KMS-11 (cell line): ENCODE data around the gene TIMD4.

ENCODE experiments used
- H2AFZ ChIP-seq: fragments of 200-600 bp; sonication (generic); 2 replicates; pipeline ENCODE4 v1.6.1; 2016; ENCODE audit warnings: antibody characterized with exemption, mixed run types, low read depth
- H3K27ac ChIP-seq: fragments of 200-600 bp; sonication (generic); 2 replicates; pipeline ENCODE4 v1.6.1; 2016; ENCODE audit warnings: mild to moderate bottlenecking, mixed run types
- H3K27me3 ChIP-seq: fragments of 200-600 bp; sonication (generic); 2 replicates; pipeline ENCODE4 v1.6.1; 2017; ENCODE audit warnings: mild to moderate bottlenecking, low read depth, mixed run types, moderate library complexity; ENCODE audit not compliant: insufficient read depth
- H3K36me3 ChIP-seq: fragments of 200-600 bp; sonication (generic); 2 replicates; pipeline ENCODE4 v1.6.1; 2017; ENCODE audit warnings: mild to moderate bottlenecking, mixed run types; ENCODE audit not compliant: insufficient read depth
- H3K4me1 ChIP-seq: fragments of 200-600 bp; sonication (generic); 2 replicates; pipeline ENCODE4 v1.6.1; 2016; ENCODE audit warnings: mild to moderate bottlenecking, low read depth, mixed run types; ENCODE audit not compliant: poor library complexity, severe bottlenecking
- H3K4me2 ChIP-seq: fragments of 200-600 bp; sonication (generic); 2 replicates; pipeline ENCODE4 v1.7.0; 2016; ENCODE audit warnings: mild to moderate bottlenecking, mixed run types
- H3K4me3 ChIP-seq: fragments of 200-600 bp; sonication (generic); IDR thresholded peaks from 2 replicates; pipeline ENCODE4 v1.6.1; 2017; ENCODE audit warnings: low read depth, low read length, mixed read lengths; ENCODE audit not compliant: insufficient read depth
- H3K79me2 ChIP-seq: fragments of 200-600 bp; sonication (generic); 2 replicates; pipeline ENCODE4 v1.6.1; 2016; ENCODE audit warnings: low read depth, mixed run types; ENCODE audit not compliant: insufficient read depth
- H3K9ac ChIP-seq: fragments of 200-600 bp; sonication (generic); 2 replicates; pipeline ENCODE4 v1.6.1; 2016; ENCODE audit warnings: mild to moderate bottlenecking, mixed run types
- H4K20me1 ChIP-seq: fragments of 200-600 bp; sonication (generic); 2 replicates; pipeline ENCODE4 v1.6.1; 2016; ENCODE audit warnings: mild to moderate bottlenecking, mixed run types; ENCODE audit not compliant: insufficient read depth
- TF ChIP-seq, protein P1 (sequence below): fragments of 200-600 bp; sonication (generic); conservative IDR thresholded peaks from 2 replicates; pipeline ENCODE4 v1.6.1; 2017; ENCODE audit warnings: low read depth, mild to moderate bottlenecking, antibody characterized with exemption, low read length, moderate library complexity, mixed read lengths

TIMD4 gene

DNA sequence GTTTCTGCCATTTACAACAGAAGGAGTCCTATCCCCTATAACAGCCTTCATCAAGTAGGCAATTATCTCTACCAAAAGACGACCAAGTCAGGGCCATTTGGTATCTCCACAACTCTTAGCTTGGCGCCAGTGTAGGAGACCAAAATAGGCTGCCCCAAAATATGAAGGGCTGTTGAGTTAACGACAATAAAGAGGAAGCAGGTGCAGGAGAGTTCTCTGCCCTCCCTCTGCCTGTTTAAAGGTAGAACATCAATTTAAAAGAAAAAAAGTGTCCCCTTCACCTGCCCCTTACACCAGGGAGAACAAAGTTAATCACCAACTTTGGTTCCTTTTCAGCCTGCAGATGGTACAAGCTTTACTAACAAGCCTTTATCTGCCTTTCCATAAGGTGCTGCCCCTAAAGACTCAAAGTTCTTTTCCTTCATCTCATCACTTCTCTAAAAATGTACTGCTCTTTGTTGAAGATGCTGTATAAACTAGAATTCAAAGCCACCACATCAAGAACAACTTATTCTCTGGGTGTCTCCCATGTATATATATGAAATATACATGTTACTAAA is 79.6 kb downstream of the TIMD4 start:
- Histone ChIP-seq H3K27me3 (no peaks in the 10 kb centered on the region), H2AFZ (no peak overlapping the region), H3K36me3 (no peaks in the 10 kb centered on the region), H3K9ac (no peak overlapping the region), H3K4me1 (peaks cover 54% of the 10 kb centered on the region), H4K20me1 (no peaks in the 10 kb centered on the region), H3K4me2 (no peak overlapping the region), H3K79me2 (no peaks in the 10 kb centered on the region), H3K4me3 (no peak overlapping the region), H3K27ac (no peak overlapping the region)
- TF ChIP-seq, protein P1, sequence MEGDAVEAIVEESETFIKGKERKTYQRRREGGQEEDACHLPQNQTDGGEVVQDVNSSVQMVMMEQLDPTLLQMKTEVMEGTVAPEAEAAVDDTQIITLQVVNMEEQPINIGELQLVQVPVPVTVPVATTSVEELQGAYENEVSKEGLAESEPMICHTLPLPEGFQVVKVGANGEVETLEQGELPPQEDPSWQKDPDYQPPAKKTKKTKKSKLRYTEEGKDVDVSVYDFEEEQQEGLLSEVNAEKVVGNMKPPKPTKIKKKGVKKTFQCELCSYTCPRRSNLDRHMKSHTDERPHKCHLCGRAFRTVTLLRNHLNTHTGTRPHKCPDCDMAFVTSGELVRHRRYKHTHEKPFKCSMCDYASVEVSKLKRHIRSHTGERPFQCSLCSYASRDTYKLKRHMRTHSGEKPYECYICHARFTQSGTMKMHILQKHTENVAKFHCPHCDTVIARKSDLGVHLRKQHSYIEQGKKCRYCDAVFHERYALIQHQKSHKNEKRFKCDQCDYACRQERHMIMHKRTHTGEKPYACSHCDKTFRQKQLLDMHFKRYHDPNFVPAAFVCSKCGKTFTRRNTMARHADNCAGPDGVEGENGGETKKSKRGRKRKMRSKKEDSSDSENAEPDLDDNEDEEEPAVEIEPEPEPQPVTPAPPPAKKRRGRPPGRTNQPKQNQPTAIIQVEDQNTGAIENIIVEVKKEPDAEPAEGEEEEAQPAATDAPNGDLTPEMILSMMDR, result no peak

DNA sequence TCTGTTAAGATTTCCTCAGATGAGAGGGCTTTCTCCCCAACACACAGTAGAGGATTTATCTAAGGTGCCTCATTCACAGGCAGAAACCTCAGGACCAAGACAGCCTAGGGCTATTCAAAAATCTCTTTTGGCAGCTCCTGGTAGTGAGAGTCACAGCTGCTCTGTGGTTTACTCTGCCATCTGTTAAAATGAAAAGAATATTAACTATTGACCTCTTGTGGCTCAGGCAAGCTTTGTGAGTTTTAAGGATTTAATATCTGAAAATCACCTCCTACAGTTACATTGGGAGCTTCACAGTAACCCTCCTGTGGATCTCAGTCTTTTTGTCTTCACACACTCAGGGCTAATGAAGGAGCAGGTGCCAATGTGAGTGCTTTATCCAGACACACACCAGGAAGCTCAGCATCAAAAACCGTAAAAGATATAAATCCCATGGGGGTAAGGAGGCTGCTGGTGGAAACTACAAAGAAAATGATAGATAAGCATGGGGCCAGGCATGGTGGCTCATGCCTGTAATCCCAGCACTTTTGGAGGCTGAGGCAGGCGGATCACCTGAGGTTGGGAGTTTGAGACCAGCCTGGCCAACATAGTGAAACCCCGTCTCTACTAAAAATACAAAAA is 83.3 kb downstream of the TIMD4 start:
- no peak overlapping the region for H3K9ac ChIP-seq
- no peak overlapping the region for H3K4me3 ChIP-seq
- peak overlapping the region; percentile 41; the same call in 1 of the 2 replicates for H3K27ac ChIP-seq
- no peaks in the 10 kb centered on the region for H3K27me3 ChIP-seq
- no peak overlapping the region for H2AFZ ChIP-seq
- H3K36me3 ChIP-seq, result no peaks in the 10 kb centered on the region
- peaks cover 40% of the 10 kb centered on the region for H3K4me1 ChIP-seq
- no peaks in the 10 kb centered on the region for H3K79me2 ChIP-seq
- H4K20me1 ChIP-seq, result no peaks in the 10 kb centered on the region
- TF ChIP-seq, protein P1, result no peak
- H3K4me2 ChIP-seq, result peak overlapping the region; percentile 66; the same call in 1 of the 2 replicates

DNA sequence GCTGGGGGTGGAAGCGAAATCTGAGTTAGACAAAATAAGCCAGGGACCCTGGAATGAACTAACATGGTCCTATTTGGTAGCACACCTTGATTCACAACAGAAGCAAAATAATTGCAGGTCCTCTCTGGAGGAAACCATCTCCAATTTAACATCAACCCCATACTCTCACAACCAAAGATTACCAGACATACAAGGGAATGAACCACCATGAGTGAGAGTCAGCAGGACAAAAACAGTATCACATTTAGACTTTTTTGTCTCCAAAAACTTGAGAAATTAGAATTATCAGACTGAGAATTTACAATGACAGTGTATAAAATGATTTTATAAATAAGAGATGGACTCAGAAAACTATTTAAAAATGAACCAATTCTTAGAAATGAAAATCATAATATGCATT is 91.8 kb downstream of the TIMD4 start:
- Histone ChIP-seq H3K79me2 (no peaks in the 10 kb centered on the region), H2AFZ (no peak overlapping the region), H3K27me3 (no peaks in the 10 kb centered on the region), H3K4me1 (no peaks in the 10 kb centered on the region), H3K36me3 (no peaks in the 10 kb centered on the region), H4K20me1 (no peaks in the 10 kb centered on the region), H3K9ac (no peak overlapping the region), H3K4me3 (no peak overlapping the region), H3K27ac (no peak overlapping the region), H3K4me2 (no peak overlapping the region)
- TF ChIP-seq, protein P1, result no peak

DNA sequence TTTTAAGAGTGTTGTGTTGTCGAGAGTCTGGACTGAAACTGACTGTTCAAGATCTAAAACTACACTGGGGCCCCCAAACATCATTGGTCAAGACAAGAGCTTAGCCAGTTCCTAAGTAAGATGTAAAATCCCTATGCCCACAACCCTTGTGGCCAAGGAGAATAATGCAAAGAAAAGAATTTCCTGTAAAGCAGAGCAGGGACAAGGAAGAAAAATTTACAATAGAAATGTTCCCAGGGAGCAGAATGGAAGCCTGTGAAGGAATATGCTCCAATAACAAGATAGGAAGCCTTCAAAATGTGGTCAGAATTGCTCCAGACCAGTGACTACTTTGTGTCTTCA is 92.6 kb downstream of the TIMD4 start:
- Histone ChIP-seq H4K20me1 (no peaks in the 10 kb centered on the region), H2AFZ (no peak overlapping the region), H3K36me3 (no peaks in the 10 kb centered on the region), H3K27ac (no peak overlapping the region), H3K79me2 (no peaks in the 10 kb centered on the region), H3K4me2 (no peak overlapping the region), H3K4me1 (peaks cover 1% of the 10 kb centered on the region), H3K9ac (no peak overlapping the region), H3K4me3 (no peak overlapping the region), H3K27me3 (no peaks in the 10 kb centered on the region)
- TF ChIP-seq, protein P1, result no peak
